Measurements from ENCODE around the gene AP3B1.

AP3B1 gene

GRCh38 chr5:78287833-78288232, 6.7 kb downstream of the AP3B1 start:
- DNase-seq: no peak

GRCh38 chr5:78287169-78287568, 7.3 kb downstream of the AP3B1 start:
- no peak for DNase-seq

- DNase-seq: no peak
Measured at GRCh38 chr5:78286290-78286689, 8.2 kb downstream of the AP3B1 start.

- DNase-seq: no peak
Measured at GRCh38 chr5:78283802-78284201, 10.7 kb downstream of the AP3B1 start.

- no peak for DNase-seq
Measured at GRCh38 chr5:78283105-78283504, 11.4 kb downstream of the AP3B1 start.

- DNase-seq: no peak
Measured at GRCh38 chr5:78280261-78280660, 14.2 kb downstream of the AP3B1 start.

GRCh38 chr5:78279194-78279593, 15.3 kb downstream of the AP3B1 start:
- DNase-seq: no peak

GRCh38 chr5:78277715-78278114, 16.8 kb downstream of the AP3B1 start:
- no peak for DNase-seq

- DNase-seq: no peak
Measured at GRCh38 chr5:78275998-78276543, 18.4 kb downstream of the AP3B1 start.

- no peak for DNase-seq
Measured at GRCh38 chr5:78274540-78275197, 19.8 kb downstream of the AP3B1 start.

GRCh38 chr5:78273436-78273835, 21.1 kb downstream of the AP3B1 start:
- no peak for DNase-seq

GRCh38 chr5:78271766-78272165, 22.7 kb downstream of the AP3B1 start:
- DNase-seq: no peak

GRCh38 chr5:78269088-78269703, 25.3 kb downstream of the AP3B1 start:
- no peak for DNase-seq

GRCh38 chr5:78268356-78268755, 26.1 kb downstream of the AP3B1 start:
- no peak for DNase-seq

- no peak for DNase-seq
Measured at GRCh38 chr5:78265163-78265562, 29.3 kb downstream of the AP3B1 start.

- DNase-seq: no peak
Measured at GRCh38 chr5:78264600-78264999, 29.9 kb downstream of the AP3B1 start.

- DNase-seq: no peak
Measured at GRCh38 chr5:78260771-78261170, 33.7 kb downstream of the AP3B1 start.

- no peak for DNase-seq
Measured at GRCh38 chr5:78253201-78253600, 41.3 kb downstream of the AP3B1 start.

GRCh38 chr5:78252715-78253114, 41.8 kb downstream of the AP3B1 start:
- no peak for DNase-seq

- DNase-seq: no peak
Measured at GRCh38 chr5:78251663-78252284, 42.7 kb downstream of the AP3B1 start.

GRCh38 chr5:78245136-78245535, 49.4 kb downstream of the AP3B1 start:
- no peak for DNase-seq

GRCh38 chr5:78243639-78244038, 50.9 kb downstream of the AP3B1 start:
- no peak for DNase-seq

- DNase-seq: no peak
Measured at GRCh38 chr5:78243091-78243490, 51.4 kb downstream of the AP3B1 start.

GRCh38 chr5:78242001-78242400, 52.5 kb downstream of the AP3B1 start:
- DNase-seq: no peak

Measured in stimulated activated naive CD4-positive, alpha-beta T cell treated with Interleukin-2 at 50 U/mL for 16 hours (primary cell).